22Rv1 (cell line): ENCODE results near the gene CCT7.

Experiments
- CTCF ChIP-seq: fragments of 450-650 bp; IDR thresholded peaks from 2 replicates; pipeline ENCODE4 v1.5.1; 2017; ENCODE audit warnings: mild to moderate bottlenecking
- ZFX ChIP-seq: fragments of 450-650 bp; IDR thresholded peaks from 2 replicates; pipeline ENCODE4 v1.6.1; 2017; ENCODE audit warnings: antibody characterized with exemption, borderline replicate concordance

GRCh38 chr2:73301636-73302035 lies 67.5 kb downstream of the CCT7 start:
- TF ChIP-seq CTCF (no peak), ZFX (no peak)
